GM12873 (cell line): ENCODE results near the gene PRMT7.

Experiments
- TF ChIP-seq, protein P1 (sequence below): IDR thresholded peaks from 2 replicates; pipeline ENCODE4 v1.5.1; 2012; ENCODE audit warnings: low read depth, mild to moderate bottlenecking, moderate library complexity, low read length, control low read depth; ENCODE audit not compliant: insufficient read depth; ENCODE audit errors: missing control alignments

PRMT7 gene

GRCh38 chr16:68298907-68299561 is 11.8 kb upstream of the PRMT7 start:
- TF ChIP-seq, protein P1, sequence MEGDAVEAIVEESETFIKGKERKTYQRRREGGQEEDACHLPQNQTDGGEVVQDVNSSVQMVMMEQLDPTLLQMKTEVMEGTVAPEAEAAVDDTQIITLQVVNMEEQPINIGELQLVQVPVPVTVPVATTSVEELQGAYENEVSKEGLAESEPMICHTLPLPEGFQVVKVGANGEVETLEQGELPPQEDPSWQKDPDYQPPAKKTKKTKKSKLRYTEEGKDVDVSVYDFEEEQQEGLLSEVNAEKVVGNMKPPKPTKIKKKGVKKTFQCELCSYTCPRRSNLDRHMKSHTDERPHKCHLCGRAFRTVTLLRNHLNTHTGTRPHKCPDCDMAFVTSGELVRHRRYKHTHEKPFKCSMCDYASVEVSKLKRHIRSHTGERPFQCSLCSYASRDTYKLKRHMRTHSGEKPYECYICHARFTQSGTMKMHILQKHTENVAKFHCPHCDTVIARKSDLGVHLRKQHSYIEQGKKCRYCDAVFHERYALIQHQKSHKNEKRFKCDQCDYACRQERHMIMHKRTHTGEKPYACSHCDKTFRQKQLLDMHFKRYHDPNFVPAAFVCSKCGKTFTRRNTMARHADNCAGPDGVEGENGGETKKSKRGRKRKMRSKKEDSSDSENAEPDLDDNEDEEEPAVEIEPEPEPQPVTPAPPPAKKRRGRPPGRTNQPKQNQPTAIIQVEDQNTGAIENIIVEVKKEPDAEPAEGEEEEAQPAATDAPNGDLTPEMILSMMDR = no peak

- TF ChIP-seq, protein P1 = no peak
Observed at GRCh38 chr16:68299571-68300453, 11.0 kb upstream of the PRMT7 start.

GRCh38 chr16:68300734-68301459 is 9.9 kb upstream of the PRMT7 start:
- TF ChIP-seq, protein P1 = no peak

DNA sequence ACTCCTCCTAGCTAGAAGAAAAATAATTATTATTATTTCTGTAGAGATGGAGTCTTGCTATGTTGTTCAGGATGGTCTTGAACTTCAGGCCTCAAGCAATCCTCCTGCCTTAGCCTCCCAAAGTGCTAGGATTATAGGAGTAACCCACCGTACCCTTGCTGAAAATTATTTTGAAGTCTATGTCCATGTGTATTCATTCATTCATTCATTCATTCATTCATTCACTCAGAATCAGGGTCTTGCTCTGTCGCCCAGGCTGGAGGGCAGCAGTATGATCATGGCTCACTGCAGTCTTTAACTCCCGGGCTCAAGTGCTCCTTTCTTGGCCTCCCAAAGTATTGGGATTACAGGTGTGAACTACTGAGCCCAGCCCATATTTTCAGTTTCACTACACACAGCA is 4.2 kb upstream of the PRMT7 start:
- TF ChIP-seq, protein P1 = no peak

GRCh38 chr16:68309799-68310198 is 1.0 kb upstream of the PRMT7 start:
- TF ChIP-seq, protein P1 = no peak

- TF ChIP-seq, protein P1 = no peak
Observed at GRCh38 chr16:68310437-68310773, 414 bp upstream of the PRMT7 start.

DNA sequence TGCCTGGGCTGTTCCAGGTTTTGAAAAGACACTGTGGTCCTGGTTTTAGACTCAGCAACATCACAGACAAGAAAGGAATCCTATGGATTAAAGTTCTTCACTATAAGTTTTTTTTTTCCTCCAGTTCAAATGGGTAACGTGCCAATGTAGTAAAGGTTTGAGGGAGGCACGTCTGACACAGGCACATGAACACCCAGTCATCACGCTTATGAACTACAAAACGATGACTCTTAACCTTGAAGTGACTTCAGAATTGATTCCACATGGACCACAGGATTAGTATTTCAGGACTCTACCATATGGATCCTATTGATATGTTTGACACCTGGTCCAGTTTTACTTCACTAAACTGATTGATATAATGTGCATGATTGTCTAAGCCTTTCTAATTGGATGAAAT is 2.3 kb downstream of the PRMT7 start:
- TF ChIP-seq, protein P1 = no peak
